ENCODE data around the gene PCDHA5. TPM values are rescaled to one million over a fixed set of nuclear protein-coding genes. Genes with fewer than 3 reads are reported as not detected.
"Not testable (repeated sequence)": the region's sequence is repeated elsewhere in the genome, so short reads cannot be mapped to it uniquely, and the experiment has no call there.

Gene PCDHA5
- total RNA-seq, 1 donor from 2014 or later: 2.7 TPM

DNA sequence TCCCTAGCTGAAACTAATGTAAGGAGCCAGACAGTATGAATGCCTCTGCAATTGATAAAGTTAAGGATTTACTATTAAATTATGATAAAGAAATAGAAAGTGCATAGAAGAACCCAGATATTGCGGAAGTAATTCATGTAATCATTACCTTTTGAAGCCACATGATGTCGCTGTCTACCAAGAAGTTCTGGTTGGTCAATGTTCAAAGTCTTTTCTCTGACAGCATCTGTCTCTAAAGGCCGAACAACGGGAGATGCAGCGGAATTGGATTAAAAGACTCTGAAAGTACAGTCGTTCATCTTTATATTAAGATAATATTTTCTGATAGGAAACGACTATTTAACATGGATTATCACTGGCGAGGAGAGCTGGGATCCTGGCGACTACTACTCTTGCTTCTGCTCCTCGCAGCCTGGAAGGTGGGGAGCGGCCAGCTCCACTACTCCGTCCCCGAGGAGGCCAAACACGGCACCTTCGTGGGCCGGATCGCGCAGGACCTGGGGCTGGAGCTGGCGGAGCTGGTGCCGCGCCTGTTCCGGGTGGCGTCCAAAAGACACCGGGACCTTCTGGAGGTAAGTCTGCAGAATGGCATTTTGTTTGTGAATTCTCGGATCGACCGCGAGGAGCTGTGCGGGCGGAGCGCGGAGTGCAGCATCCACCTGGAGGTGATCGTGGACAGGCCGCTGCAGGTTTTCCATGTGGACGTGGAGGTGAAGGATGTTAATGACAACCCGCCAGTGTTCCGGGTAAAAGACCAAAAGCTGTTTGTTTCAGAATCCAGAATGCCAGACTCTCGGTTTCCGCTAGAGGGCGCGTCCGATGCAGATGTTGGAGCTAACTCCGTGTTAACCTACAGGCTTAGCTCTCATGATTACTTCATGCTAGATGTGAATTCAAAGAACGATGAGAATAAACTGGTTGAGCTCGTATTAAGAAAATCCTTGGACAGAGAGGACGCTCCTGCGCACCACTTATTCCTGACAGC lies 19.9 kb downstream of the PCDHA5 start, which contains the start of gene PCDHA8:
TSS of gene PCDHA8 (plus strand) at position 210 of the 985 bp plus-strand sequence. CDS start at position 345, 135 bp downstream.
- Histone ChIP-seq H2AFZ (replicated peaks) (no peak within 1 kb of the TSS), H3K9me3 (ENCODE audit: low read depth) (no peaks in the 10 kb centered on the region), H3K27me3 (no peaks in the 10 kb centered on the region), H4K20me1 (ENCODE audit: low read depth) (no peaks in the 10 kb centered on the region), H3K9ac (no peak within 1 kb of the TSS), H3K36me3 (no peaks in the 10 kb centered on the region), H3K4me1 (no peaks in the 10 kb centered on the region), H3K79me2 (ENCODE audit: low read depth) (no peaks in the 10 kb centered on the region), H3F3A (ENCODE audit: low read depth) (no peaks in the 10 kb centered on the region), H3K27ac (no peak within 1 kb of the TSS), H3K4me2 (no peak within 1 kb of the TSS), H3K4me3 (no peak within 1 kb of the TSS)
- Mint-ChIP-seq H3K4me1 (no peaks in the 10 kb centered on the region), H3K9me3 (peaks cover 37% of the 10 kb centered on the region), H3K4me3 (no peak within 1 kb of the TSS), H3K27ac (no peak within 1 kb of the TSS), H3K36me3 (peaks cover 18% of the 10 kb centered on the region), H3K27me3 (ENCODE audit: insufficient read depth, low read depth) (peaks cover 2% of the 10 kb centered on the region)
- TF ChIP-seq CTCF (IDR thresholded peaks at IDR 0.05): peak; percentile 44
- no peak for TF ChIP-seq EZH2phosphoT487 (IDR thresholded peaks at IDR 0.05)
- peak; percentile 15 for DNase-seq (ENCODE audit: low spot score)

DNA sequence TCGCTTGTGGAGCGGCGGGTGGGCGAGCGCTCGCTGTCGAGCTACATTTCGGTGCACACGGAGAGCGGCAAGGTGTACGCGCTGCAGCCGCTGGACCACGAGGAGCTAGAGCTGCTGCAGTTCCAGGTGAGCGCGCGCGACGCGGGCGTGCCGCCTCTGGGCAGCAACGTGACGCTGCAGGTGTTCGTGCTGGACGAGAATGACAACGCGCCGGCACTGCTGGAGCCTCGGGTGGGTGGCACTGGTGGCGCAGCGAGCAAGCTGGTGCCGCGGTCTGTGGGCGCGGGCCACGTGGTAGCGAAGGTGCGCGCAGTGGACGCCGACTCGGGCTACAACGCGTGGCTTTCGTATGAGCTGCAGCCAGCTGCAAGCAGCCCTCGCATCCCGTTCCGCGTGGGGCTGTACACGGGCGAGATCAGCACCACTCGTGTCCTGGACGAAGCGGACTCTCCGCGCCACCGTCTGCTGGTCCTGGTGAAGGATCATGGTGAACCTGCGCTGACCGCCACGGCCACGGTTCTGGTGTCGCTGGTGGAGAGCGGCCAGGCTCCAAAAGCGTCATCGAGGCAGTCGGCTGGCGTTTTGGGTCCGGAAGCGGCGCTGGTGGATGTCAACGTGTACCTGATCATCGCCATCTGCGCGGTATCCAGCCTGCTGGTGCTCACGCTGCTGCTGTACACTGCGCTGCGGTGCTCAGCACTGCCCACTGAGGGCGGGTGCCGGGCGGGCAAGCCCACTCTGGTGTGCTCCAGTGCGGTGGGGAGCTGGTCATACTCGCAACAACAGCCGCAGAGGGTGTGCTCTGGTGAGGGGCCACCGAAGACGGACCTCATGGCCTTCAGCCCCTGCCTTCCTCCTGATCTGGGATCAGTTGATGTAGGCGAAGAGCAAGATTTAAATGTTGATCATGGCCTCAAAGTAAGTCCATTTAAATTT lies 21.7 kb downstream of the PCDHA5 start:
- H3K4me3 ChIP-seq: no peak overlapping the region
- no peak overlapping the region for H3K27ac ChIP-seq
- no peaks in the 10 kb centered on the region for H3K27me3 ChIP-seq
- no peak overlapping the region for H3K4me2 ChIP-seq
- H3F3A ChIP-seq (ENCODE audit: low read depth): no peaks in the 10 kb centered on the region
- Mint-ChIP-seq H3K27ac (no peak overlapping the region), H3K4me3 (no peak overlapping the region), H3K9me3 (peaks cover 49% of the 10 kb centered on the region), H3K27me3 (ENCODE audit: insufficient read depth, low read depth) (peaks cover 2% of the 10 kb centered on the region), H3K36me3 (peaks cover 24% of the 10 kb centered on the region), H3K4me1 (no peaks in the 10 kb centered on the region)
- H3K9ac ChIP-seq: no peak overlapping the region
- no peaks in the 10 kb centered on the region for H3K4me1 ChIP-seq
- peaks cover 8% of the 10 kb centered on the region for H3K9me3 ChIP-seq (ENCODE audit: low read depth)
- no peak overlapping the region for H2AFZ ChIP-seq (replicated peaks)
- DNase-seq (ENCODE audit: low spot score): no peak
- H3K79me2 ChIP-seq (ENCODE audit: low read depth): no peaks in the 10 kb centered on the region
- TF ChIP-seq CTCF (IDR thresholded peaks at IDR 0.05) (no peak), EZH2phosphoT487 (IDR thresholded peaks at IDR 0.05) (no peak), EZH2 (IDR thresholded peaks at IDR 0.05) (no peak)
- H3K36me3 ChIP-seq: no peaks in the 10 kb centered on the region
- H4K20me1 ChIP-seq (ENCODE audit: low read depth): no peaks in the 10 kb centered on the region

DNA sequence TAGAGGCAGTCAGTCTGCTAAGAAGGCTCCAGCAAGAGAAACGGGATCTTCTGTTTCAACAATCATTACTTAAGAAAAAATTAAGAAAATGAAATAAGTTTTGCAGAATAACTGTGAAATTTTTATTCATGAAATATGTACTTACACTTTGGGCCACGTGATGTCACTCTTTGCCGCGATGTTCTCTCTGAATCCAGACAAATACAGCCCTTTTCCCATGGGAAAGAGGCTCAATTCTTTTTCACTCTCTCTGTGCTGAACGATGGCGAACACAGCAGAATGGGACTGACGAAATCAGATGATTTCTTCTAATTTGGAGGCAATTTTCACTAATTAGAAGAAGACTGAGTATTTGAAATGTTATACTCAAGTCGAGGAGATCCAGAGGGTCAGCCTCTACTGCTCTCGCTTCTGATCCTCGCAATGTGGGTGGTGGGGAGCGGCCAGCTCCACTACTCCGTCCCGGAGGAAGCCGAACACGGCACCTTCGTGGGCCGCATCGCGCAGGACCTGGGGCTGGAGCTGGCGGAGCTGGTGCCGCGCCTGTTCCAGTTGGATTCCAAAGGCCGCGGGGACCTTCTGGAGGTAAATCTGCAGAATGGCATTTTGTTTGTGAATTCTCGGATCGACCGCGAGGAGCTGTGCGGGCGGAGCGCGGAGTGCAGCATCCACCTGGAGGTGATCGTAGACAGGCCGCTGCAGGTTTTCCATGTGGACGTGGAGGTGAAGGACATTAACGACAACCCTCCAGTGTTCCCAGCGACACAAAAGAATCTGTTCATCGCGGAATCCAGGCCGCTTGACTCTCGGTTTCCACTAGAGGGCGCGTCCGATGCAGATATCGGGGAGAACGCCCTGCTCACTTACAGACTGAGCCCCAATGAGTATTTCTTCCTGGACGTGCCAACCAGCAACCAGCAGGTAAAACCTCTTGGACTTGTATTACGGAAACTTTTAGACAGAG lies 27.0 kb downstream of the PCDHA5 start, which contains the start of gene PCDHA9:
TSS of gene PCDHA9 (plus strand) at position 244 of the 964 bp plus-strand sequence. CDS start at position 358, 114 bp downstream.
- not testable (repeated sequence) for H3K4me2 ChIP-seq; DNase-seq (ENCODE audit: low spot score); H4K20me1 ChIP-seq (ENCODE audit: low read depth); H2AFZ ChIP-seq (replicated peaks); H3K36me3 ChIP-seq; H3K27me3 Mint-ChIP-seq (ENCODE audit: insufficient read depth, low read depth); H3K4me3 Mint-ChIP-seq; H3K27ac ChIP-seq; H3K4me1 Mint-ChIP-seq; H3K9ac ChIP-seq; H3K27ac Mint-ChIP-seq; H3K27me3 ChIP-seq; H3F3A ChIP-seq (ENCODE audit: low read depth); H3K4me1 ChIP-seq; H3K79me2 ChIP-seq (ENCODE audit: low read depth)
- Mint-ChIP-seq H3K36me3 (peaks cover 18% of the 10 kb centered on the region), H3K9me3 (peaks cover 38% of the 10 kb centered on the region)
- TF ChIP-seq CTCF (IDR thresholded peaks at IDR 0.05): peak; percentile 9
- Histone ChIP-seq H3K9me3 (ENCODE audit: low read depth) (peaks cover 10% of the 10 kb centered on the region), H3K4me3 (peak within 1 kb of the TSS; percentile 23)

- not testable (repeated sequence) for DNase-seq (ENCODE audit: low spot score); H2AFZ ChIP-seq (replicated peaks); H3K4me3 Mint-ChIP-seq; H3K4me1 Mint-ChIP-seq; H3K36me3 ChIP-seq; H3K27me3 Mint-ChIP-seq (ENCODE audit: insufficient read depth, low read depth); H4K20me1 ChIP-seq (ENCODE audit: low read depth); H3K4me2 ChIP-seq; H3K27ac ChIP-seq; H3K4me3 ChIP-seq; H3K4me1 ChIP-seq; H3K27me3 ChIP-seq; H3K79me2 ChIP-seq (ENCODE audit: low read depth); H3F3A ChIP-seq (ENCODE audit: low read depth); H3K27ac Mint-ChIP-seq; H3K9ac ChIP-seq
- peaks cover 29% of the 10 kb centered on the region for H3K9me3 Mint-ChIP-seq
- H3K9me3 ChIP-seq (ENCODE audit: low read depth): peaks cover 10% of the 10 kb centered on the region
- H3K36me3 Mint-ChIP-seq: peaks cover 14% of the 10 kb centered on the region
Observed at GRCh38 chr5:140849831-140850634, 28.6 kb downstream of the PCDHA5 start.

Measured in neural progenitor cell (in vitro differentiated cells).